ENCODE measurements around the gene ZNF335.

The ZNF335 gene

DNA sequence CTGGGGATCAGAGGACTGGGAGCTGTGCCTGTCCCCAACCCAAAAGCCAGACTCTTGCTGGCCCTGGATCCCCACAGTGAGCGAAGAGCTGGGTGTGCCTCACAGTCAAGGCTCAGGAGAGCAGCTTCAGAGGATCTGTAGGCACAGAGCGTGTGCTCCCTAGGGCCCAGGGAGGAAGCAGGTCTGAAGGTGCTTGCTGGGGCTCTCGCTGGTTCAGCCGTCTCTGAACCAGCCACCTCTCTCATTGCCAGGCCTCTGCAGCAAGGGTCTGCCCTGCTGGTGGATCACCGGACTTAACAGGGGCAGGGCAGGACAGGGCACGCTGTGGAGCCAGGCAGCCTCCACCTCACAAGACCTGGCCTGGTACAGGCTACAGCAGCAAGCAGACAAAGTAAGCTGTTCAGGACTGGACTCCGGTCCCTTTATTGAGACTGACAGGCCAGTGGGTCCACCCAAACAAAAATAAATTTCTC lies 23.7 kb downstream of the ZNF335 start:
- no peak overlapping the region for H3K27ac ChIP-seq
- TF ChIP-seq CTCF (conservative IDR thresholded peaks at IDR 0.05) = no peak
- no peak for TF ChIP-seq ZFX (IDR thresholded peaks at IDR 0.05)

GRCh38 chr20:45947110-45947866 lies 24.7 kb downstream of the ZNF335 start:
- no peak overlapping the region for H3K27ac ChIP-seq
- TF ChIP-seq ZFX (IDR thresholded peaks at IDR 0.05) = no peak
- TF ChIP-seq CTCF (conservative IDR thresholded peaks at IDR 0.05) = no peak

DNA sequence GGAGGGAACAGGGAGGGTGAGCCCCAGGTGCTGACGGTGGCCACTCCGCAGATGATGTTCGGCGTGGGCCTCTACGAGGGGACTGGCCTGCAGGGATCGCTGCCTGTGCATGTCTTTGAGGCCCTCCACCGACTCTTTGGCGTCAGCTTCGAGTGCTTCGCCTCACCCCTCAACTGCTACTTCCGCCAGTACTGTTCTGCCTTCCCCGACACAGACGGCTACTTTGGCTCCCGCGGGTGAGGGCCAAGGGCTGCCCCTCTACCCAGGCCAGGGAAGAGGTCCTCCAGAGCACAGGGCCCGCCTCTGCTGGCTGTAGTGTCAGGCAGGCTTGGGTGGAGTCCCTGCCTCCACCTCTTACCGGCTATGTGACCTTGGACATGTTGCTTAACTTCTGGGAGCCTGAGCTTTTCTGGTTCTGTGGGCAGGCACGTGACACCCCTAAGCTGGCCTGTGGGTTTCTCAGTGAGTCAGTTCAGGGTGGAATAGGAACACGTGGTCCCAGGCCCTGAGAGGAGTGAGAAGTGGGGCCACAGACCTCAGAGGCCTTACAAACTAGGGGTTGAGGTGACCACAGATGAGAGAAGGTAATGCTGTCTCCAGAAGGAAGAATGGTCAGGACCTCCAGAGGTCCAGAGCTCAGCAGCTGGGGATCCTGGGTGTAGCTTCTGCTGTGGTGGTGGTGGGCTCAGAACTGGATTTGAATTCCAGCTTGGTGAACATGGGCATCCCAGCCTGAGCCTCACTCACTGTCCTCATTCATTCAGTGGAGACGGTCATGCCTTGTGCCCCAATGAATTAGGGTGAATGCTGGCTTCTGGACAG lies 25.6 kb downstream of the ZNF335 start:
- no peak overlapping the region for H3K27ac ChIP-seq
- TF ChIP-seq ZFX (IDR thresholded peaks at IDR 0.05) = no peak
- no peak for TF ChIP-seq CTCF (conservative IDR thresholded peaks at IDR 0.05)

DNA sequence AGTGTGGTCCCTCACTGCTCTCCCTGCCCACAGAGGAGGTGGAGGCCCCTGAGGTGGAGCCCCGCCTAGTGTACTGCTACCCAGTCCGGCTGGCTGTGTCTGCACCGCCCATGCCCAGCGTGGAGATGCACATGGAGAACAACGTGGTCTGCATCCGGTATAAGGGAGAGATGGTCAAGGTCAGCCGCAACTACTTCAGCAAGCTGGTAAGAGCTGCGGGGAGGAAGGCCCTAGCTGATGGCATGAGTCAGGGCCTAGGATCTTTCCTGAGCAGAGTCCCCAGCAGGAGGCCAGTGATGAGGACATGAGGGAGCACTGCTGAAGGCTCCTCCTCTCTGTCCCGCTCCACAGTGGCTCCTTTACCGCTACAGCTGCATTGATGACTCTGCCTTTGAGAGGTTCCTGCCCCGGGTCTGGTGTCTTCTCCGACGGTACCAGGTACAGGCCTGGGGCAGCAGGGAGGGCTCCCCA lies 26.3 kb downstream of the ZNF335 start:
- no peak overlapping the region for H3K27ac ChIP-seq
- TF ChIP-seq ZFX (IDR thresholded peaks at IDR 0.05) (no peak), CTCF (conservative IDR thresholded peaks at IDR 0.05) (no peak)

- H3K27ac ChIP-seq = no peak overlapping the region
- TF ChIP-seq CTCF (conservative IDR thresholded peaks at IDR 0.05) (no peak), ZFX (IDR thresholded peaks at IDR 0.05) (no peak)
Observed at GRCh38 chr20:45944965-45945677, 26.9 kb downstream of the ZNF335 start.

DNA sequence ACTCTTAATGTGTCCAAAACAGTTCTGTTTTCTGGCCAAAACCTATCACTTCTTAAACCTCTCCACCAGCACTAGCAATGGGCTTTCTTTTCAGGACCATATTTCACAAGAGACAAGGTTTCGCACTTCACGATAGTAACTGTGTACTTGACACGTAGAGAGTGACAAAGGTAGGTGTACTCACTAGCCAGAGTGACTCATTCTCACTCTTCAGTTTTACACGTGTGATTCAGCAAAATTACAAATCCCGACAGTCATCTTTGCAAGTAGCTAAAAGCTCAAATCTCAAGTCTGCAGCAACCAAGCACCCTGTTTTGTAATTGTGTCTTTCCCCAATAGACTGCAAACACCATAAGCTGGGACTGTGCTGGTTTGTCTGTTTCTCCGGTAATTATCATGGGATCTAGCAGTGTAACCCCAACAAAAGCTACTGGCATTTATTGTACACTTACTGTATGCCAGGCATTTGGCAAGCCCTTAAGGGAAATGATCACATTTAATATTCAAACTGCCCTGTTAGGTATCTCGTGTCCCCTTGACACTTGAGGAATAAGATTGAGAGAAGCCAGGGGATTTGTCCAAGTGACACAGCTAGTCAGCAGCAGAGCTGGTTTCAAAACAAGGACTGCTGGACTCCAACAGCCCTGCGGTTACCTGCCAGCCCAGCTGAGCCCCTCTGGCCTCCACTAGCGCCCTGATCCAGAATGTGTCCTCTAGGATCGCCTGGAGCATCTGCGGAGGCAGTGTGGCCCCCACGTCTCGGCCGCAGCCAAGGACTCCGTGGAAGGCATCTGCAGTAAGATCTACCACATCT lies 27.6 kb downstream of the ZNF335 start:
- no peak overlapping the region for H3K27ac ChIP-seq
- no peak for TF ChIP-seq ZFX (IDR thresholded peaks at IDR 0.05)
- no peak for TF ChIP-seq CTCF (conservative IDR thresholded peaks at IDR 0.05)
